ENCODE data around the gene TMCC3. TPM values are rescaled to one million over a fixed set of nuclear protein-coding genes. Genes with fewer than 3 reads are reported as not detected.

TMCC3 gene
- total RNA-seq, 1 experiment from 2014 or later = 0.92 TPM

DNA sequence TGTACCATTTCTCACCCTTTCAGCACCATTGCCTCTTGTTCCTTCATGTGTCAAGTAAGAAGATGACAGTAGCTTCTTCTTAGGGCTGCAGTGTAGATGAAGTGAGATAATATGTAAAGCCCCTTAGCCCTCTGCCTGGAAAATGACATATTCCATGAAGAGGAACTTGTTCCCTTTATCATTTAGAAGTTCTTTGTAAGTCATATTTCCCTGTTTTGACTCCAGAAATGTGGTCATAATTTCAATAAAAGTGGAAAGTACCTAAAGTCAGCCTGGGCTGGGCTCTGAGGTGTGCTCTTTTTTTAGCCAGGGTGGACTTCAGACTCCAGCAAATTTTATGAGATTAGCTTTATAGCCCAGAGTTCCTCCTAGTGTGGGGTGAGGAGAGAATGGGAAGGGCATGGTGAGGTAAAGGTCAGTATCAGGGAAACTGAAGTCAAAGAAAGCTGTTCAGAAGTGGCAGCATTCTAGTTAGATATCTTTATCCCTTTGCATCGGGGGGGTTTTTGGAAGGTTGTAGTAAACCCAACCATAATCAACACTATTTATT lies 92.5 kb downstream of the TMCC3 start:
- ChIA-PET POLR2A (no interaction called here), CTCF (no interaction called here)
- Histone ChIP-seq H3K27me3 (ENCODE audit: control insufficient read depth, insufficient read depth, low read length) (peaks cover 4% of the 10 kb centered on the region; the same call in 1 of the 2 replicates), H3K36me3 (ENCODE audit: control insufficient read depth, insufficient read depth, low read length) (no peaks in the 10 kb centered on the region), H3K4me1 (ENCODE audit: control insufficient read depth, insufficient read depth, low read length) (peaks cover 4% of the 10 kb centered on the region; the same call in 1 of the 2 replicates), H3K9me3 (ENCODE audit: control insufficient read depth, insufficient read depth, low read depth, low read length) (no peaks in the 10 kb centered on the region), H3K4me3 (ENCODE audit: low read depth in 2 of 2, low read length in 2 of 2) (no peak overlapping the region), H3K27ac (ENCODE audit: low read length) (no peak overlapping the region)
- intact Hi-C loops (cut with micrococcal nuclease; ENCODE audit: unreplicated experiment) = no loop called here
- in situ Hi-C loops (cut with HindIII; ENCODE audit: low pct_unique_long_range_greater_than_20kb, low sequenced_read_pairs) = no loop called here
- no TSS peak for BruUV-seq (replicated peaks)
- TF ChIP-seq, protein P1, sequence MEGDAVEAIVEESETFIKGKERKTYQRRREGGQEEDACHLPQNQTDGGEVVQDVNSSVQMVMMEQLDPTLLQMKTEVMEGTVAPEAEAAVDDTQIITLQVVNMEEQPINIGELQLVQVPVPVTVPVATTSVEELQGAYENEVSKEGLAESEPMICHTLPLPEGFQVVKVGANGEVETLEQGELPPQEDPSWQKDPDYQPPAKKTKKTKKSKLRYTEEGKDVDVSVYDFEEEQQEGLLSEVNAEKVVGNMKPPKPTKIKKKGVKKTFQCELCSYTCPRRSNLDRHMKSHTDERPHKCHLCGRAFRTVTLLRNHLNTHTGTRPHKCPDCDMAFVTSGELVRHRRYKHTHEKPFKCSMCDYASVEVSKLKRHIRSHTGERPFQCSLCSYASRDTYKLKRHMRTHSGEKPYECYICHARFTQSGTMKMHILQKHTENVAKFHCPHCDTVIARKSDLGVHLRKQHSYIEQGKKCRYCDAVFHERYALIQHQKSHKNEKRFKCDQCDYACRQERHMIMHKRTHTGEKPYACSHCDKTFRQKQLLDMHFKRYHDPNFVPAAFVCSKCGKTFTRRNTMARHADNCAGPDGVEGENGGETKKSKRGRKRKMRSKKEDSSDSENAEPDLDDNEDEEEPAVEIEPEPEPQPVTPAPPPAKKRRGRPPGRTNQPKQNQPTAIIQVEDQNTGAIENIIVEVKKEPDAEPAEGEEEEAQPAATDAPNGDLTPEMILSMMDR (IDR thresholded peaks at IDR 0.05) = no peak
- no peak for TF ChIP-seq TCF7L2 (IDR thresholded peaks at IDR 0.05; ENCODE audit: low read depth, low read length)
- TF ChIP-seq POLR2AphosphoS5 (IDR thresholded peaks at IDR 0.05; ENCODE audit: low read depth, low read length) = no peak
- TF ChIP-seq, protein P2, sequence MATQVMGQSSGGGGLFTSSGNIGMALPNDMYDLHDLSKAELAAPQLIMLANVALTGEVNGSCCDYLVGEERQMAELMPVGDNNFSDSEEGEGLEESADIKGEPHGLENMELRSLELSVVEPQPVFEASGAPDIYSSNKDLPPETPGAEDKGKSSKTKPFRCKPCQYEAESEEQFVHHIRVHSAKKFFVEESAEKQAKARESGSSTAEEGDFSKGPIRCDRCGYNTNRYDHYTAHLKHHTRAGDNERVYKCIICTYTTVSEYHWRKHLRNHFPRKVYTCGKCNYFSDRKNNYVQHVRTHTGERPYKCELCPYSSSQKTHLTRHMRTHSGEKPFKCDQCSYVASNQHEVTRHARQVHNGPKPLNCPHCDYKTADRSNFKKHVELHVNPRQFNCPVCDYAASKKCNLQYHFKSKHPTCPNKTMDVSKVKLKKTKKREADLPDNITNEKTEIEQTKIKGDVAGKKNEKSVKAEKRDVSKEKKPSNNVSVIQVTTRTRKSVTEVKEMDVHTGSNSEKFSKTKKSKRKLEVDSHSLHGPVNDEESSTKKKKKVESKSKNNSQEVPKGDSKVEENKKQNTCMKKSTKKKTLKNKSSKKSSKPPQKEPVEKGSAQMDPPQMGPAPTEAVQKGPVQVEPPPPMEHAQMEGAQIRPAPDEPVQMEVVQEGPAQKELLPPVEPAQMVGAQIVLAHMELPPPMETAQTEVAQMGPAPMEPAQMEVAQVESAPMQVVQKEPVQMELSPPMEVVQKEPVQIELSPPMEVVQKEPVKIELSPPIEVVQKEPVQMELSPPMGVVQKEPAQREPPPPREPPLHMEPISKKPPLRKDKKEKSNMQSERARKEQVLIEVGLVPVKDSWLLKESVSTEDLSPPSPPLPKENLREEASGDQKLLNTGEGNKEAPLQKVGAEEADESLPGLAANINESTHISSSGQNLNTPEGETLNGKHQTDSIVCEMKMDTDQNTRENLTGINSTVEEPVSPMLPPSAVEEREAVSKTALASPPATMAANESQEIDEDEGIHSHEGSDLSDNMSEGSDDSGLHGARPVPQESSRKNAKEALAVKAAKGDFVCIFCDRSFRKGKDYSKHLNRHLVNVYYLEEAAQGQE (IDR thresholded peaks at IDR 0.05; ENCODE audit: insufficient read depth in 1 of 2, low read depth in 2 of 2, low read length in 1 of 2) = no peak
- no peak for TF ChIP-seq SIN3A (IDR thresholded peaks at IDR 0.05; ENCODE audit: borderline replicate concordance, insufficient read depth, low read depth, low read length)
- DNase-seq (ENCODE audit: low read depth, low spot score) = no peak
- no peak for ATAC-seq

DNA sequence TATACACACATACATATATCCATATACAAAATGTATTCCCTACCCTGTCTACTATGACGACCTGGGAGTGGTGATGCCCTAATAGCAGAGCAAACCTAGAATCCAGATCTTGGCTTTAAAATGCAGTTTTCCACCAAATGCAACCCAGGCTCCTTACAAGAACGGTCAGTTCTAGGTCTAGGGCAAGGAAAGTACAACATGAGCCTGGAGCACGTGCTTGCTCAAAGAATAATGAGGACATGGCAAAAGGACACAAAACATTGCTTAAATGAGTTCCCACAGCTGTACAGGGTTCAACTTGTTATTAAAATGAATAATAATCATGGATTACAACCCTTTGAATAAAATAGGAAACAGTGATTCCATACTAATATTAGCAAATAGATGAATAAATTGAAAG lies 94.7 kb downstream of the TMCC3 start:
- no peak for ATAC-seq
- Histone ChIP-seq H3K27me3 (ENCODE audit: control insufficient read depth, insufficient read depth, low read length) (peaks cover 4% of the 10 kb centered on the region; the same call in 1 of the 2 replicates), H3K4me1 (ENCODE audit: control insufficient read depth, insufficient read depth, low read length) (peaks cover 2% of the 10 kb centered on the region; the same call in 1 of the 2 replicates), H3K36me3 (ENCODE audit: control insufficient read depth, insufficient read depth, low read length) (no peaks in the 10 kb centered on the region), H3K9me3 (ENCODE audit: control insufficient read depth, insufficient read depth, low read depth, low read length) (no peaks in the 10 kb centered on the region), H3K4me3 (ENCODE audit: low read depth in 2 of 2, low read length in 2 of 2) (no peak overlapping the region), H3K27ac (ENCODE audit: low read length) (no peak overlapping the region)
- no peak for DNase-seq (ENCODE audit: low read depth, low spot score)
- BruUV-seq (replicated peaks) = no TSS peak
- intact Hi-C loops (cut with micrococcal nuclease; ENCODE audit: unreplicated experiment) (no loop called here), in situ Hi-C loops (cut with HindIII; ENCODE audit: low pct_unique_long_range_greater_than_20kb, low sequenced_read_pairs) (no loop called here)
- POLR2A ChIA-PET = no interaction called here
- no peak for TF ChIP-seq TCF7L2 (IDR thresholded peaks at IDR 0.05; ENCODE audit: low read depth, low read length)
- no peak for TF ChIP-seq SIN3A (IDR thresholded peaks at IDR 0.05; ENCODE audit: borderline replicate concordance, insufficient read depth, low read depth, low read length)
- CTCF ChIA-PET = no interaction called here

DNA sequence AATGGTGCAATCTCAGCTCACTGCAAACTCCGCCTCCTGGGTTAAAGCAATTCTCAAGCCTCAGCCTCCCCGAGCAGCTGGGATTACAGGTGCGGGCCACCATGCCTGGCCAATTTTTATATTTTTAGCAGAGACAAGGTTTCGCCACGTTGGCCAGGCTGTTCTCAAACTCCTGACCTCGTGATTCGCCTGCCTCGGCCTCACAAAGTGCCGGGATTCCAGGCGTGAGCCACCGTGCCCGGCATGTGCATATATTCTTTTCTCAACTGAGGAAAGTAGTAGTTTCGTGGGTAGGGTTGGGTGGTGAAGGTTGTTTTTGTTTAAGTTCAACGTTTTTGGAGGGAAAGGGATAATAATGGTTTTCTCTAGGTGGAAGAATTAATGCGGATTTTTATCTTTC lies 96.5 kb downstream of the TMCC3 start:
- CTCF ChIA-PET = no interaction called here
- no TSS peak for BruUV-seq (replicated peaks)
- intact Hi-C loops (cut with micrococcal nuclease; ENCODE audit: unreplicated experiment) (no loop called here), in situ Hi-C loops (cut with HindIII; ENCODE audit: low pct_unique_long_range_greater_than_20kb, low sequenced_read_pairs) (no loop called here)
- Histone ChIP-seq H3K4me1 (ENCODE audit: control insufficient read depth, insufficient read depth, low read length) (no peaks in the 10 kb centered on the region), H3K4me3 (ENCODE audit: low read depth in 2 of 2, low read length in 2 of 2) (no peak overlapping the region), H3K27ac (ENCODE audit: low read length) (no peak overlapping the region), H3K9me3 (ENCODE audit: control insufficient read depth, insufficient read depth, low read depth, low read length) (no peaks in the 10 kb centered on the region), H3K36me3 (ENCODE audit: control insufficient read depth, insufficient read depth, low read length) (no peaks in the 10 kb centered on the region), H3K27me3 (ENCODE audit: control insufficient read depth, insufficient read depth, low read length) (peaks cover 4% of the 10 kb centered on the region; the same call in 1 of the 2 replicates)
- DNase-seq (ENCODE audit: low read depth, low spot score) (no peak), ATAC-seq (no peak)
- POLR2A ChIA-PET = interaction anchor here (0.5 kb wide), 1 partner anchor 14 kb away, joined by 9 read pairs; no protein-coding TSS in a partner anchor
- no peak for TF ChIP-seq TCF7L2 (IDR thresholded peaks at IDR 0.05; ENCODE audit: low read depth, low read length)
- TF ChIP-seq SIN3A (IDR thresholded peaks at IDR 0.05; ENCODE audit: borderline replicate concordance, insufficient read depth, low read depth, low read length) = no peak
- TF ChIP-seq POLR2AphosphoS5 (IDR thresholded peaks at IDR 0.05; ENCODE audit: low read depth, low read length) = no peak
- TF ChIP-seq, protein P2 (IDR thresholded peaks at IDR 0.05; ENCODE audit: insufficient read depth in 1 of 2, low read depth in 2 of 2, low read length in 1 of 2) = no peak
- TF ChIP-seq, protein P1 (IDR thresholded peaks at IDR 0.05) = no peak

Data from Panc1 (cell line).